GM21786 (cell line): Measurements from ENCODE around the gene CTTN.

Experiments used
- ATAC-seq: cut with Tn5 transposase; IDR thresholded peaks from one replicate; pipeline ENCODE4 v1.9.1; 2021; ENCODE audit not compliant: unreplicated experiment

CTTN gene

DNA sequence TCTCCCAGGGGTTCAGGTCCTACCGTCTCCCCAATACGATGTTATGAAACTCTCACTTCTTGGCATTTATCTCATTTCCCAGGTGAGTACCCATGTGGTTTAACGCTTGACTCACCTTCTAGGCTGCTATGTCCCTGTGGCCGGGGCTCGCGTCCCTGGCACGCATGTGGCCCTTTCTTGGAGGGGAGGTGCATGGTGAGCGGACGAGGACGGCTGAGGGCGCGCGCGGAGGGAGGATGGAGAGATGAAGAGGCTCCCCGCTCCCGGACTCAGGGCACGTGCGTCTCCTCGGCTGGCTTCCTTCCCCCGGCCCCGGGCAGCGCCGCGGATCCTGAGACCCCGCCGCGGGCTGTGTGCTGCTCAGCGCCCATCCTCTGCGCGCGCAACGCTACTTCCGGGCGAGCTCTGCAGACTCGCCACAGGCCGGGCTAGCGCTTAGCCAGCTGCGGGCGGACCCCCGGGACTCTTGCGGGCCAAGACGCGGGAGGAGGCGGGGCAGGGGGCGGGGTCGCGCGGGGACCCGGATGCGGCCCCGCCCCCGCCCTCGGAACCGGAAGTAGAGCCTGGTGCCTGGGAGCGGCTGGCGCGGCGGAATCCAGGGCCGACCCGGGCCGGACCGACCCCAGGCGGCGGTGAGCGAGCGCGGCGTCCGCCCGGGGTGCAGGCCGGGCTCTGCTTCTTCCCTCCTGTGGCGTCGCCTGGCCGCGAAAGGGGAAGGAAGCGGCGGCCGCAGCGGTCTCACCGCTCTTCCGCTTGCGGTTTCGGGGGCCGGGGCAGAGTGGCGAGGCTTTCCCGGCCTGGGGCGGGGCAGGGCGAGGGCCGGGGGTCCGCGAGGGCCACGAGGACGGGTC is at the start of gene CTTN:
Gene CTTN (plus strand): TSS at position 547 of the 851 bp plus-strand sequence. CDS start 8,769 bp downstream, outside the sequence.
- no peak for ATAC-seq

DNA sequence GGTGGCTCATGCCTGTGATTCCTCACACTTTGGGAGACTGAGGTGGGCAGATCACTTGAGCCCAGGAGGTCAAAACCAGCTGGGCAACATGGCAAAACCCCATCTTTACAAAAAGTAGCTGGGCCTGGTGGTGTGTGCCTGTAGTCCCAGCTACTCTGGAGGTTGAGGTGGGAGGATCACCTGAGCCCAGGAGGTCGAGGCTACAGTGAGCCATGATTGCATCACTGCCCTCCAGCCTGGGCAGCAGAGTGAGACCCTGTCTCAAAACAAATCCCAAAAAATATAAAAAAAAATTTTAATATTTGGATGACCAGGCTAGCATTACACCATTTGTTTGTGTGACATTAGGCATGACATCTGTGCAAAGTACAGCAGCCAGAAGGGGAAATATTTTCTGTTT is 49.7 kb upstream of the CTTN start:
- ATAC-seq = no peak

DNA sequence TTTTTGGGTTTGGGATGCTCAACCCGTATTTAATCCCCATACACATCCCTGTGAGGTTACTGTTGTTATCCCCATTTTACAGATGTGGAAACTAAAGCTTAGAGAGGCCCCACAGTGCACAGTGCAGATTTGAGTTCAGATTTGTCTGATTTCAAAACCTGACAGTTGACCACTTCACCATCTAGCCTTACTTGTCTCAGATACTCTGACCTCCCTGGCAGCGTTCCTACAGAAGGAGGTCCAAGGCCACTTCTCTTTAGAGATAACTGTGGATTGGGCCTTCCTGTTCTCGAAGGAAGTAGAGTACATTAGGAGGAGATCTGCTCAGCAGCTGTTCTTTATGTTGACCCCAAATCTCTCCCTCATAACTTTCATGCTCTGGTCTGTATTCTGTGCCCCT is 46.7 kb upstream of the CTTN start:
- ATAC-seq = no peak

DNA sequence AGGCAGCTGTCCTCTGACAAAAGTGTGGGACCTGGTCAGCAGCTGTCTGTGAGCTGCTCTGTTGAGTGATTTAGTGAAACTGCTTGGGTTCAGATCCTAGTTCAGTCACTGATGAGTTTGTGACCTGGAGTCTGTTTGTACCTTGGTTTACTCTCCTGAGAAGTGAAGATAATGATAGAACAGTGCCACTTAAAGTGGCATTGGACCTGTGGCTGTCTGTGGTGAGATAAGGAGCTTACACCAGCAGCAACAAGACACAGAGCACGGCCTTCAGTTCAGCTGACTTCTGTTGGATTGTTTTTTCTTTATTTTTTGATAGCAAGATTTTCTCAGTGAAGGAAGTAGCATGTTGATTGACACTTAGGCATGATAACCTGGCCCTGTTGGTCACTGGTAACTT is 46.2 kb upstream of the CTTN start:
- no peak for ATAC-seq

DNA sequence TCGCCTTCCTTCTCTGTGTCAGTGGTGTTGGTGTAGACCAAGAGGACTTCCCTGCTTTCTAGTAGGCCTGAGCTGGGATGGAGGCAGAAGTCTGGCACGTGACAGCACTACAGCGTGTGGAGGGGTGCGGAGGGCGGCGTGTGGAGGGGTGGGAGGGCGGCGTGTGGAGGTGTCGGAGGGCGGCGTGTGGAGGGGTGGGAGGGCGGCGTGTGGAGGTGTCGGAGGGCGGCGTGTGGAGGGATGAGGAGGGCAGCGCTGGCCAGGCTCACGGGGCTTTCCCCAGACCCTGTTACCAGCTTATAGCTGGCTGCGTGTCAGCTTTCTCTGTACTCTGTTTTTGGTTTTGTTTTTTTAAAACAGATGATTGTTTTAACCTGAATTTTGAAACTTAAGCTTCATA is 45.7 kb upstream of the CTTN start:
- ATAC-seq = no peak

DNA sequence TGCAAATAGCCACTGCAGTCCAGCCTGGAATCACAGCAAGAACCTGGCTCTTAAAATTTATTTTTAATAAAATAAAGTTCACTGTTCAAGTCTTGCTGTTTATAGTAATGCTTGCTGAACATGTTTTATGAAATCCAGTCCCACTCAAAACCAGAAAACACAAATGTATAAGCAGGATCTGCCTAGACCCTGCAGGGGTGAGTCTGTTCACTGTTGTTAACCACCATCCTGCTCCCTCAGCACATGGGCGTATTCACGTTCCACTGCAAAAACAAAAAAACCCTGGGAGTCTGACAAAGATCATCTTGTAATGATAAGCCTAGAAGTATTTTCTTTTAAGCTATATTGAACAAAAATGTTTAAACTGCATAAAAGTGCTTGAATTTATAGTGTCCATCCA is 45.0 kb upstream of the CTTN start:
- ATAC-seq = no peak

DNA sequence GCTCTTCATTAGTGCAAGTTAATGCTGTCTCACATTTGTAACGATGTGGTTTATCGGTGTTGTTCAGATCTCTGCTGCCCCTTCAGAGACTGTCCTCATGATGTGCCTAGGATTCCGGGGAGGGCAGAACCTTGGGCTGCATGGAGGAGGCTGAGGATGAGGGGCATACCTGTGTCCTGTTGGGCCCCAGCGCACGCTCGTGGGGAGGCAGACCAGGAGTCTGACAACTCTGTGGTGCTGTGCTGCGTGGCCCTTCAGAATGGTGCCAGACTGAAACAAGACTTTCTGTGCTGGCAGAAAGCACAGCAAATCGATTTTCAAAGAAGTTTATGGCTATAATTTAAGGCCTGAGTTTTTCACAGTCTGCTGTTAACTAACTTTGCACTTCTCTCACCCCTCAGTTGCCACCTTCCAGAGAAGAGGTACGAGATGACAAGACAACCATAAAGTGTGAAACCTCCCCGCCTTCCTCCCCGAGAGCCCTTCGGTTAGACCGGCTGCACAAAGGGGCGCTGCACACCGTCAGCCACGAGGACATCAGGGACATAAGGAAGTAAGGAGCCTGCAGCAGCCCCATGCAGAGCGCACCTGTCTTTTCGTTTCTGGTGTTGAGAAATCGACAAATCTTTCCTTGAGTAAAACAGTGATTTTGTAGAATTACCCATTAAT is 44.3 kb upstream of the CTTN start:
- ATAC-seq = no peak

DNA sequence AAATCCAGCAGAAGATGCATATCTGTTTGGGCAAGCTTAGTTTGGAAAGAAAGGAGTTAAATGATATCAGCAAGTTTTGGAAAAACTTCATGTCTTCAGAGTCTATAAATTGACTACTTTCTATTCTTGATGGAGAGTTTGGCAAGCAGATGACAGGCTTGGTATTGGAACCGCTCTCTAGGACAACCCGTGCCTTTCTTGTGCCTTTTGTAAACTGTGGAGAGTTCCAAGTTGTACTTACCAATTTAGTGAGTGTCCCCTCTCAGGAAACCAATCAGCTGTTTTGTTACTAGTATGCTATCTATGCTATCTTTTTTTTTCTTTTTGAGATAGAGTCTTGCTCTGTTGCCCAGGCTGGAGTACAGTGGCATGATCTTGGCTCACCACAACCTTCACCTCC is 43.7 kb upstream of the CTTN start:
- ATAC-seq = no peak

DNA sequence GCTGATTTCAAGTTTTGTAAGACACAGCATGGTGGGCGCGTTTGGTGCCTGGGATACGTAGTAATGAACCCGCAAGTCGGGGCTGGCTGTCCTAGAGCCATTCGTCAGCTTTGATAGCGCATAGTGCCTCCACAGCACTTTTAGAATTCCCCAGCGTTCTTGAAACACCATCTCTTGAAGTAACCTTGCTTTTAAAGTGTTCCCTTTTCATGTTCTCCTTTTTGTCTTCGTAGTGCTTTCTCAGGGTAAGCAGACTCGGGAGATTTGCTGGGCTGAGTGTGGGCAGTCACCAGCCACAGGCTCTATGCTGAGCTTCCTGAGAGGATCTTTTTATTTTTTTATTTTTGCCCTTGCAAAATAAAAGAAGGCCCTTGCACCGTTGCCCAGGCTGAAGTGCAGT is 39.6 kb upstream of the CTTN start:
- ATAC-seq = no peak

DNA sequence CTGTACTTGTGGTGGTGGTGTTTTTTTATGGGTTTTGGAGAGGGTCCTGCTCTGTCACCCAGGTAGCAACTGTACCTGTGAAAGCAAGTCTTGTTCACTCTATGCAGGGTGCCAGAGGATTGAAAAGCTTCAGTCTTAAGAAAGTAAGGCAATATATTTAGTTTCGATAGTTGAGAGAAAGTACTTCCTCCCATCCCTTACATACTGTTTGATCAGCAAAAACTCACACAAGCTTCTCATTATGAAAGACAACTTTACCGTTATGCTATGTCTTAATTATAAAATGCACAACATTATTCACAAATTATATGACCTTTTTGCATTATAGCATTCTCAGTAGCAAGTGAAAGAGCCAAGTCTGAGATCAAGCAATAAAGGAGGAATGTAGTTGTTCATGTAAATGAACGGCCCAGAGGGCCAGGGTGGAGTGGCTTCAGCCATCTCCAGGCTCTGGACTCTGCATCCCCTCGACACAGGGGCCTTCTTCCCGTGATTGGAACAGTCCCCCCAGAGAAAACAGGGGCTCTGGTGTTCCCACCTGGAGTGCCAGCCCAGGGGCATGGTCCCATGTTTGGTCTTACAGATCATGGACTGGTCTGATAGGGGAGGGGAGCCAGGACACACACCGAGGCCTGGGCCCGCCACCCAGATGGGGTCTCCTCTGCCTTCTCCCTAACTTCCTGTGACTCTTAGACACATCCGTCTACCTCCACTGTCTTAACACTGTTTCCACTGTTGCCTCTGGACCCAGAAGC is 38.7 kb upstream of the CTTN start:
- ATAC-seq = no peak

DNA sequence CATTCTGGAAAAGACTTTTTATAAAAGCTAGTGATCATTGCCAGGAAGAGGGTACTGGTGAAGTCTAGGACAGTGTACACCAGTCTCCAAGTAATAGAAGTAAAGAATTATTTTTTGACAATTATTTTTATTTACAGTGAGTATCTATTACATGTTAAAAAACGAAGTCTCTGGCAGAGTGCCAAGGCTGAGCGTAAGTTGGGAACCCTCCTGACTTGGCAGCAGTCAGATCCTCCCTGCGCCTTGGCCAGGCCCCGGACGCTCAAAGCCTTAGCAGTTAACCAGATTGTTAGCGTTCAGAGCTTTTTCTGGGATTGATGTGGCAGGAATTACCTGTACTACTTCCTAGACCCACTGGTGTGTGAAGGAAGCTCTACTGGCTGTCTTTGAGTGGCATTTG is 38.1 kb upstream of the CTTN start:
- no peak for ATAC-seq

DNA sequence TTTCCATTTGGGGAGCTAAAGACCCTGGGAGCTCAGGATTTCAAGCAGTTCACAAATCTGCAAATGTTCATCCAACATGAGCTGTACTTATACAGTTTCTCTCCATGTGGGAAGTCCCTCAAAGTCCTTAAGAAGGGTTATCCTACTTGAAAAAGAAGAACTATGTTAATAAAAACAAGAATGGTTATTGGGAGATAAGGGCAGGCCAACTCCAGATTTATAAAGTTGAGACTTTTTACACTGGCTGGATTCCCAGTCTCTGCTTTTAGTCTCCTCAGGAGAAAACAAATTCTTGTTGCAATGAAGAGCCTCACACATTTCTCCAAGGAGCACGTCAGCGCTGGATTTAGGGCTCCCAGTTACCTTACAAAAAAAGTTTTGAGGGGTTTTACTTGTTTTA is 34.2 kb upstream of the CTTN start:
- no peak for ATAC-seq

DNA sequence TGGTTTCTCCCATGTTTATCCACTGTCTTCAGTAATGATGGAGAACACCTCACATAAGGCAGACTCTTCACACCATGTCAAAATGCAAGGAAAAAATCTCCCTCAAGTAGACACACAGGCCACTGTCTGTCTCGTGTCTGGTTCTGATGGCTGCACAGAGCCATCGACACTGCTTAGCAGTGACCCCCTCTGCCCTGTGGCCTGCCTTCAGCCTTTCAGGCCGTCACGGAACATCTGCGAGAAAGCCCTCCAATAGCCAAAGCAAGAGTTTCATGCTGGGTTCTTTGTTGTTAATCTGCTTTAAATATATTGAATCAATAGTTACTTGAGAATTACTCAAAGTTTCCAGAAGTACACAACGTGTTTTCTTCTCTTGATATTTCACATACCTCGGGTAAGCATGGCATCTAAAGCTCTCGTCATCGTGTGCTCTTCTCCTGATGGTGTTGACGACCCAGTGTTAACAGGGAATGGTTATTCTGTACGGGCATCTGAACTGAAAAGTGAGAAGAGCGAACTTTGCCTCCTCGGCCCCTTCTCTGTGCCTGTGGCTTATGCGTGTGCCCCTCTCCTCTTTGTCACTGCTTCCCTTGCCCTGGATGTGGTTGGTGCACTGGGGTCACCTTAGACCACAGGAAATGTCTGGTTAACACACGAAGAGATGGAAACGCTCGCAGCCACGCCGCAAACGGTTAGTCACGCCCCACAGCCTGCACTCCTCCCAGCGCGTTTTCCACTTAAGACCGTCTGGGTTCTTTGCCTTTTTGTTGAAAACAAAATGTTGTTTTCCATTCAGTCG is 33.4 kb upstream of the CTTN start:
- ATAC-seq = no peak

DNA sequence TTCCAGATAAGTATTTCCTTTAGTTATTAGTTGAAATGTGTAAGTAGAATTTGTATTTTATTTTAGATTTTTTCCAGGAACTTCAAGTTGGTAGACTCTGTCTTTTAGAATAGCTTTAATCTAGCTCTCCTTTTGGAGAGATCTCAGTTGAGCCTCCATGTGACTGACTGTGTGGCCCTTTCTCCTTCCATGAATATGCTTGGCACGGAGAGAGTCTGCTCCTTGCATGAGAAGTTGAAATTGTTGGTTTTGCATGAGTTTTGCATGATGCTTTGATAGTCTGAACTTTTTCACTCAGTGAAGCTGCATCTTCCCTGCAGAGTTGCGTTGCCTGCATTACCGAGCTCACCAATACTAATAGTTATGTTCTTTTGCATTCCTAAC is 32.8 kb upstream of the CTTN start:
- no peak for ATAC-seq

DNA sequence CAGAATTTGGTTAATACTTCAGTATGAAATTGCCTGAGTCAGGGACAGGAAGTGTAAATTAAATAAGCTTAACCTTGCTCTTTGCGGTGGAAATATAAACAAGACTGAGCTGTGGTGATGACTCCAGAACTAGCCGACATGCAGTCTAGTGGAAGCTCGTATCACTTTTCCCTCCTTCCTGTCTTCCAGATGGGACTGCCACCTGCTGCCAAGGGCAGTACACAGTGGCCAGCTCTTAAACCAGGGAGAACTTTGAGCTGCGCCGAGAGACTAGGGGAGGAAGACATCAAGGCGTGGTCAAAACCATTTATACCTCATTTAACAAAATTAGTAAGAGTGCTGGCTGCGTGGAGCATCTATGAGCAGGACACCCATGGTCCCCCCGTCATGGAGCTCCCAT is 31.3 kb upstream of the CTTN start:
- ATAC-seq = no peak

DNA sequence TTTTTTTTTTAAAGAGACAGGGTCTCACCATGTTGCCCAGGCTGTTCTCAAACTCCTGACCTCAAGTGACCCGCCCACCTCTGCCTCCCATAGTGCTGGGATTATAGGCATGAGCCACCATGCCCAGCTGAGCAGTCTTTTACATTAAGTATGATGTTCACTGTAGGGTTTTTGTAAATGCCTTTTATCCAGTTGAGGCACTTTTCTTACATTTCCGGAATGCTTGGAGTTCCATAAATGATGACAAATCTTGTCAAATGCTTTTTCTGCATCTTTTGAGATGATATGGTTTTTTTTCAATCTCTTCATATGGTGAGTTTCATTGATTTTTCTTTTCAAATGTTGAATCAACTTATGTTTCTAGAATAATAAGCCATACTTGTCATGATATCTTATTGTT is 29.4 kb upstream of the CTTN start:
- no peak for ATAC-seq

DNA sequence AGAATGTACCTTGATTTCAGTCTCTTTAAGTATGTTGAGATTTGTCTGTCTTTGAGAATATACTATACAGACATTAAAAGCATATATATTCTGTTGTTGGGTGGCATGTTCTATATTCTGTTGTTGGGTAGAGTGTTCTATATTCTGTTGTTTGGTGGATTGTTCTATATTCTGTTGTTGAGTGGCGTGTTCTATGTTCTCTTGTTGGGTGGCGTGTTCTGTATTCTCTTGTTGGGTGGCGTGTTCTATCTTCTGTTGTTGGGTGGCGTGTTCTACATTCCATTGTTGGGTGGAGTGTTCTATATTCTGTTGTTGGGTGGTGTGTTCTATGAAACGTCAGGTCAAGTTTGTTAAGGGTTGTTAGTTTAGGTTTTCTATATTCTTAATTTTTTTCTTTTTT is 27.1 kb upstream of the CTTN start:
- ATAC-seq = no peak

DNA sequence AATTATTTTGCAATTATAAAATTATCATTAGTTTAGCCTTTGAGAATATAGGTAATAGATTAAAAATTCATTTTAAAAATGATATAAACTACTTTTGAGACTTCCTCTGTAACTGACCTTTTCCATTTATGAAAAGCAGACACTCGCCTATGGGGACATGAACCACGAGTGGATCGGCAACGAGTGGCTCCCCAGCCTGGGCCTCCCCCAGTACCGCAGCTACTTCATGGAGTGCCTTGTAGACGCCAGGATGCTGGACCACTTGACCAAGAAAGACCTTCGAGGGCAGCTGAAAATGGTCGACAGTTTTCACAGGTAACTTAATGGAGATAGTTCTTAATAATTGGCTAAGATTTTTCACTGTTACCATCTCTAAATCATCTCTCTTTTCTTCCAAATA is 26.3 kb upstream of the CTTN start:
- ATAC-seq = no peak

DNA sequence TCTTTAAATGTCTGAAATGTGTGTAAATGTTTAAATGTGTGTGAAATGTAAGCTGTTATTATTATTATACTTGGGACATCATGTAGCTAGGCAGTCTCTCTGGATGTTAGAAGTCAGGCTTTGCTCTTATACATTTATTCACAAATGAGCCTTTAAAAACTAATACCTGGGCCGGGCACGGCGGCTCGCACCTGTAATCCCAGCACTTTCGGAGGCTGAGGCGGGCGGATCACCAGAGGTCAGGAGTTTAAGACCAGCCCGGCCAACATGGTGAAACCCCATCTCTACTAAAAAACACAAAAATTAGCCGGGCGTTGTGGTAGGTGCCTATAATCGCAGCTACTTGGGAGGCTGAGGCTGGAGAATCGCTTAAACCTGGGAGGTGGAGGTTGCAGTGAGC is 21.7 kb upstream of the CTTN start:
- ATAC-seq = no peak

DNA sequence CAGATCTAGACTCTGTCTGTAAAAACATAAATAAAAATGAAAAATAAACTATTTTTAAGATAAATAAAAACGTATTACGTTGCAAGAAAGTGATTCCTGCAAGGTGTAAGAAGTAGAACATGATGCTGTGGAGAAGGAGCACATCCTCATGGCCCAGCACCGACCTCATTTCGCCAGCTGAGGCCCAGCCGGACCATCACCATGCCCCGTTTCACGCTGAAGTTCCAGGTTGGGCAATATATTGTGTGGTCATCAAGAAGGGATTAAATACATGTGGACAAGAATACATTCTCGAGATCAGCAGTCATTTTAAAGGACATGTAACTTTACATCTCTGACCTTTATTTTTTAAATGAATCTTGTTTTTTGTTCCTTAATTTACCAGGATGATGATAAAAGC is 20.7 kb upstream of the CTTN start:
- ATAC-seq = no peak

DNA sequence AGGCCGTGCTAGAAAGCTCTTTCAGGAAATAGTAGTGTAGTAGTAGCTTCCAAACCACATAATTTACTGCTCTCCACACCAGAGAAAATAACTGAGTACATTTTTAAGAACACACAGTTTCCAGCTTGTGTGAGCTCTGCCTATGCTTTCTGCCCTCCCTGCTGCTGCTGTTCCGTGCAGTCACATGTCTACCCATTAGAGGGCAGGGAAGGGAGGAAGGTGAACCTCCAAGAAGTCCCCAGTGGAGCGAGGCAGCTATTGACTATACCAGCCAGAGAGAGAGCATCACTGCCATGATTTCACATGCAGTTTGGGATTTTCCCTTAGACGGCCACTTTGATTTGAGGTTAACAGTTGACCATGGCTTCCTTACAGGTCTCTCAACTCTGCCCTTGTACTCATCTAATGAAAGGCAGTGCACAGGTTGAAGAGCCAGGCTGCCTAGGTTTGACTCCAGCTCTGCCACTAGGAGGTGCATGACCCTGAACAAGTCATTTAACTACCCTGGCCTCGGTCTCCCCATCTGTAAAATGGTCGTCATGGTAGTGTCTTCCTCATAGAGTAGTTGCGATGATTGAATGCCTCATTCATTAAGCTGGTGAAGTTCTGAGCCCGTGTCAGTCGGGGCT is 19.7 kb upstream of the CTTN start:
- ATAC-seq = no peak
